Measurements from ENCODE around the gene WDR86. TPM values are rescaled to one million over a fixed set of nuclear protein-coding genes. Genes with fewer than 3 reads are reported as not detected.
A peak's percentile ranks its signal among the peaks of the same experiment; 100 is the strongest.

The WDR86 gene
- total and polyA plus RNA-seq, 7 experiments from 2014 or later = 0.24 to 9.7 (median 2.3) TPM; not detected in 3

DNA sequence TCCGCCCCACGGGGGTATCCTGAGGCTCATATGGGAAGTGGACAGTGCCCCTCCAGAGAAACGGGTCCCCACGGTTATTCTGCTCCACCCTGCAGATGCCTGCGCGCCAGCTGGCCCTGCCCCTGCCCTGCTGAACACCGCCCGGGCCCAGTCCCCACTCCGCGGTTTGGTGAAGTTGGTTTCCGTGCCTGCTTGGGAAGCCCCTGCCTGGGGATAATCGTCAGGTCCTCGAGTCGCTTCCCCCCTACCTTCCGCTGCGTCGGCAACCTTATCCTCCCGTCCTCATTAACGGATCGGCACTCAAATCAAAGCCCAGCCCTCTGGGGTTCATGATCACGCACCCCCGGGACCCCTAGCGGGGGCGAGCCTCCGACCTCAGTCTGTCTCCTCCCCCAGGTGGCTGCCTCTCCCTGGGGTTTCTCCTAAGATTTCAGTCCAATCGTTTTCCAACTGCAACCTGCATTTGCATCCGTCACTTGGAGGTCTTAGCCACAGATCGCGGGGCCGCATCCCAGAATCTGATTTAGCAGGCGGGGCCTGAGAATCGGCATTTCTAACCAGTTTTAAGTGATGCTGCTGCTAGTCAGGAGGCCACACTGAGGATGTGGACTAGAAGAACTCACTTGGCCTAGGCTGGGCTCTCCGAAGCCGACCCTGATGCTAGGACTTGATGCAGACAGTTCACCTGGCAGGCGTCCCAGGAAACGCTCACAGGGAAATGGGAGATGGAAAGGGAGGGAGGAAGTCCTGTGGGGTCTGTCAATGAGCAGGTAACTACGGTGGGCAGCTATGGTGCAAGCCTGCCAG is 27.6 kb downstream of the WDR86 start:
- POLR2A ChIA-PET = interaction anchor here (1.6 kb wide), 1 partner anchor 10 kb away, joined by 3 read pairs; no protein-coding TSS in a partner anchor
- H3K4me3 Mint-ChIP-seq = peak overlapping the region; percentile 73 to 90 (median 80)
- ATAC-seq = peak; percentile 74
- H3K27me3 Mint-ChIP-seq = peaks cover 4 to 29% (median 6%) of the 10 kb centered on the region in 5 donors
- peak overlapping the region in 8 of 9 donors; percentile 14 to 88 (median 63) for H3K27ac Mint-ChIP-seq
- H3K4me3 ChIP-seq (ENCODE audit: low read length) = peak overlapping the region; percentile 63
- H3K9me3 ChIP-seq (ENCODE audit: control insufficient read depth in 2 of 3, low read length in 3 of 3) = no peaks in the 10 kb centered on the region
- peaks cover 0 to 2% (median 0%) of the 10 kb centered on the region in 11 donors for H3K9me3 Mint-ChIP-seq
- H3K27ac ChIP-seq (ENCODE audit: low read depth, low read length) = peak overlapping the region; percentile 62
- DNase-seq = peak in 8 of 9 donors; percentile 27 to 57 (median 36)
- CTCF ChIA-PET = interaction anchor here (1.3 kb wide), 1 partner anchor 67 kb away, joined by 4 read pairs; no protein-coding TSS in a partner anchor
- peaks cover 0 to 16% (median 5%) of the 10 kb centered on the region in 5 donors for H3K36me3 Mint-ChIP-seq
- intact Hi-C loops (cut with micrococcal nuclease) = loop anchor here (5.0 kb wide), 2 partner anchors 65 to 250 kb away; no protein-coding TSS in a partner anchor
- peaks cover 6 to 14% (median 9%) of the 10 kb centered on the region in 7 donors for H3K4me1 Mint-ChIP-seq
- H3K27me3 ChIP-seq (ENCODE audit: control insufficient read depth in 2 of 2, insufficient read depth in 2 of 2, low read length in 2 of 2) = peaks cover 0 to 6% of the 10 kb centered on the region in 2 donors
- H3K4me1 ChIP-seq (ENCODE audit: control insufficient read depth in 2 of 2, insufficient read depth in 2 of 2, low read length in 2 of 2) = peaks cover 12 to 19% of the 10 kb centered on the region in 2 donors
- peaks cover 0 to 14% (median 0%) of the 10 kb centered on the region in 3 experiments for H3K36me3 ChIP-seq (ENCODE audit: control insufficient read depth in 2 of 3, insufficient read depth in 3 of 3, low read length in 3 of 3)

DNA sequence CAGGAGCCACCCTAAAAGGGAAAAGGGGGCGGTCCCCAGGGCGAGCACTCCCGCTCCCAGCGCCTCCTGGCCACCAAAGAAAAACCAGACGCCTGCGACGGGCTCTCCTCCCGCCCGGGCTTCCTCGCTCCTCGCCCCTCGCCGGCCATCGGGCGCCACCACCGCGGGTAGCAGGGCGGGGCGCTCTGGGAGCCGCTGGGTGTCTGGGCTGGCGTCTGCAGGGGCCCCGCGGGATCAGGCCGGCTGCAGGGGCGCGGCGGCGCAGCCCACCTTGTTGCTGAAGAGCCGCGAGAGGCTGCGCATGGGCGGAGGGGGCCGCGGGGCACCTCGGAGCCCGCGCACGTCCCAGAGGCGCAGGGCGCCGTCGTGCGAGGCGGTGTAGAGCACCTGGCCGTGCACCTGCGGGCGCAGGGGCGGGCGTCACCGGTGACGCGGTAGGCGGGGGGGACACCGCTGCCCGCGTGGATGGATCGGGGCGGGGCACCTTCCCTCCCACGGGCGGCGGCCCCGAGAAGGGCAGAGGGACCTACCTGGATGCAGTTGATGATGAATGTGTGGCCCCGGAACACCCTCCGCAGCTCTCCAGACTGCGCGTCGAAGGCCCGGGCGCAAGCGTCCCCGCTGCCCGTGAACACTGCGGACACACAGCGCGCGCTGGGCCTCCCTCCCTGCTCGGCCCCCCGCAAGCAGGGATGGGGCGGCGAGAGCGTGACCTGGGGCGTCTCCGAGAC is 28.3 kb downstream of the WDR86 start:
- peaks cover 0 to 6% of the 10 kb centered on the region in 2 donors for H3K27me3 ChIP-seq (ENCODE audit: control insufficient read depth in 2 of 2, insufficient read depth in 2 of 2, low read length in 2 of 2)
- peak in 8 of 9 donors; percentile 39 to 72 (median 54) for DNase-seq
- Mint-ChIP-seq H3K4me1 (peaks cover 6 to 14% (median 9%) of the 10 kb centered on the region in 7 donors), H3K9me3 (peaks cover 0 to 2% (median 0%) of the 10 kb centered on the region in 11 donors), H3K27me3 (peaks cover 4 to 29% (median 6%) of the 10 kb centered on the region in 5 donors), H3K27ac (peak overlapping the region in 2 of 9 donors; percentile 36 to 80), H3K36me3 (peaks cover 0 to 22% (median 5%) of the 10 kb centered on the region in 5 donors), H3K4me3 (peak overlapping the region in 9 of 10 donors; percentile 16 to 90 (median 77))
- peaks cover 12 to 19% of the 10 kb centered on the region in 2 donors for H3K4me1 ChIP-seq (ENCODE audit: control insufficient read depth in 2 of 2, insufficient read depth in 2 of 2, low read length in 2 of 2)
- no peaks in the 10 kb centered on the region for H3K9me3 ChIP-seq (ENCODE audit: control insufficient read depth in 2 of 3, low read length in 3 of 3)
- ChIA-PET POLR2A (interaction anchor here (1.6 kb wide), 1 partner anchor 11 kb away, joined by 3 read pairs; no protein-coding TSS in a partner anchor), CTCF (interaction anchor here (0.6 to 1.0 kb wide), 2 partner anchors 67 to 168 kb away, joined by 3 read pairs; no protein-coding TSS in a partner anchor)
- H3K36me3 ChIP-seq (ENCODE audit: control insufficient read depth in 2 of 3, insufficient read depth in 3 of 3, low read length in 3 of 3) = peaks cover 0 to 22% (median 0%) of the 10 kb centered on the region in 3 experiments
- H3K27ac ChIP-seq (ENCODE audit: low read depth, low read length) = peak overlapping the region; percentile 62
- intact Hi-C loops (cut with micrococcal nuclease) = loop anchor here (2.0 to 5.0 kb wide), 3 partner anchors 49 to 251 kb away; no protein-coding TSS in a partner anchor
- peak overlapping the region; percentile 63 for H3K4me3 ChIP-seq (ENCODE audit: low read length)
- peak; percentile 86 for ATAC-seq

- Mint-ChIP-seq H3K9me3 (peaks cover 0 to 2% (median 0%) of the 10 kb centered on the region in 11 donors), H3K27ac (peak overlapping the region in 7 of 9 donors; percentile 4 to 90 (median 43)), H3K4me1 (peaks cover 6 to 14% (median 9%) of the 10 kb centered on the region in 7 donors), H3K4me3 (peak overlapping the region; percentile 35 to 90 (median 65)), H3K36me3 (peaks cover 0 to 27% (median 5%) of the 10 kb centered on the region in 5 donors), H3K27me3 (peaks cover 4 to 29% (median 6%) of the 10 kb centered on the region in 5 donors)
- H3K36me3 ChIP-seq (ENCODE audit: control insufficient read depth in 2 of 3, insufficient read depth in 3 of 3, low read length in 3 of 3) = peaks cover 0 to 27% (median 0%) of the 10 kb centered on the region in 3 experiments
- H3K27ac ChIP-seq (ENCODE audit: low read depth, low read length) = peak overlapping the region; percentile 55
- DNase-seq (peak in 3 of 9 donors; percentile 10 to 23 (median 13)), ATAC-seq (no peak)
- intact Hi-C loops (cut with micrococcal nuclease) = loop anchor here (2.0 to 5.0 kb wide), 3 partner anchors 50 to 251 kb away; no protein-coding TSS in a partner anchor
- CTCF ChIA-PET = interaction anchor here (0.6 to 1.0 kb wide), 2 partner anchors 67 to 167 kb away, joined by 3 read pairs; no protein-coding TSS in a partner anchor
- POLR2A ChIA-PET = interaction anchor here (0.9 kb wide), 1 partner anchor 67 kb away, joined by 3 read pairs; no protein-coding TSS in a partner anchor
- H3K4me3 ChIP-seq (ENCODE audit: low read length) = peak overlapping the region; percentile 63
- H3K9me3 ChIP-seq (ENCODE audit: control insufficient read depth in 2 of 3, low read length in 3 of 3) = no peaks in the 10 kb centered on the region
- H3K4me1 ChIP-seq (ENCODE audit: control insufficient read depth in 2 of 2, insufficient read depth in 2 of 2, low read length in 2 of 2) = peaks cover 12 to 19% of the 10 kb centered on the region in 2 donors
- peaks cover 0 to 6% of the 10 kb centered on the region in 2 donors for H3K27me3 ChIP-seq (ENCODE audit: control insufficient read depth in 2 of 2, insufficient read depth in 2 of 2, low read length in 2 of 2)
Observed at GRCh38 chr7:151381098-151381347, 28.8 kb downstream of the WDR86 start.

DNA sequence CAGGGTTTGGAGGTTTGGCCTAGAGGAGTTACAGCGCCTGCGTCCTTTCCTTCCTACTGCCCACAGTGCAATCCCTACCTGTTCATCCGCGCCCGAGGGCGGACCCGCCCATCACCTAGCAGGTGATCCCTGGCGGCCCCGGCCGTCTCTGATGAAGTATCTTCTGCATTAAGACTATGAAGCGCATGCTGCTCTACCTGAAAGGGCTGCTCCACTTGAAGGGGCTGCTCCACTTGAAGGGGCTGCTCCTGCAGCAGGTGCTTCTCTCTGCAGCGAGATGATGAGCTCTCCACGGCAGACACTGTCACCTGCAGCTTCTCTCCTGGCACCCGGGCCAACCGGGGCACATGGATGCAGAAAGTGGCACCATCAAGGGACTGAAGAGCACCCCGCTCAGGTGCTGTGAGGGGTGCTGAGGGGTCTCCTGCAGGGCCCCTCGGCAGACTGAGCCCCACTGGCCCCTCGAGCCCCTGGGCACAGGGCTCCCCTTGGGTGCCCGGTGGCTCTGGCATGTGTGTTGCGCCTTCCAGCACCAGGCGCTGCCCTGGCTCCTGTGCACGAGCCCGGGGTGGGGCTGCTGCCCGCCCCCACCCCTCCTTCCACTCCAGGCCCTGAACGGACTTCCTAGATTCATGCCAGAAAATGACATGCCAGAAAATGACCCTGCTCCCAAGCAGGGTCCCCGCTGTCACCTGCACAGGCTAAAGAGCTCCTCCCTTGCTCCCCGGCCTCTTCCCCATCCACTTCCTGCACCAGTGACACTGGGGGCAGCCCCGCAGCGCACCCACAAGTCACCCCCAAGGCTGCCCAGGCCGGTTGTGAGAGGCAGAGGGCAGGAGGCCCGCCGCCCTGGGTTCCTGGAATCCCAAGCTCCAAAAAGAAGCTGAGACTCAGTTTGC is 29.4 kb downstream of the WDR86 start:
- Histone ChIP-seq H3K9me3 (ENCODE audit: control insufficient read depth in 2 of 3, low read length in 3 of 3) (no peaks in the 10 kb centered on the region), H3K27ac (ENCODE audit: low read depth, low read length) (peak overlapping the region; percentile 55), H3K27me3 (ENCODE audit: control insufficient read depth in 2 of 2, insufficient read depth in 2 of 2, low read length in 2 of 2) (peaks cover 0 to 6% of the 10 kb centered on the region in 2 donors), H3K4me3 (ENCODE audit: low read length) (peak overlapping the region; percentile 63), H3K36me3 (ENCODE audit: control insufficient read depth in 2 of 3, insufficient read depth in 3 of 3, low read length in 3 of 3) (peaks cover 0 to 31% (median 0%) of the 10 kb centered on the region in 3 experiments), H3K4me1 (ENCODE audit: control insufficient read depth in 2 of 2, insufficient read depth in 2 of 2, low read length in 2 of 2) (peaks cover 12 to 19% of the 10 kb centered on the region in 2 donors)
- H3K4me1 Mint-ChIP-seq = peaks cover 6 to 14% (median 9%) of the 10 kb centered on the region in 7 donors
- no peak for DNase-seq
- ChIA-PET CTCF (interaction anchor here (1.0 kb wide), 1 partner anchor 68 kb away, joined by 3 read pairs; no protein-coding TSS in a partner anchor), POLR2A (interaction anchor here (0.9 kb wide), 1 partner anchor 68 kb away, joined by 3 read pairs; no protein-coding TSS in a partner anchor)
- H3K27me3 Mint-ChIP-seq = peaks cover 4 to 29% (median 6%) of the 10 kb centered on the region in 5 donors
- peaks cover 0 to 32% (median 5%) of the 10 kb centered on the region in 5 donors for H3K36me3 Mint-ChIP-seq
- peaks cover 0 to 2% (median 0%) of the 10 kb centered on the region in 11 donors for H3K9me3 Mint-ChIP-seq
- no peak for ATAC-seq
- H3K27ac Mint-ChIP-seq = peak overlapping the region in 7 of 9 donors; percentile 43 to 90 (median 53)
- intact Hi-C loops (cut with micrococcal nuclease) = loop anchor here (2.0 to 5.0 kb wide), 3 partner anchors 50 to 252 kb away; no protein-coding TSS in a partner anchor
- peak overlapping the region; percentile 35 to 90 (median 65) for H3K4me3 Mint-ChIP-seq

GRCh38 chr7:151379534-151380198 is 30.2 kb downstream of the WDR86 start:
- H3K4me1 Mint-ChIP-seq = peaks cover 6 to 14% (median 9%) of the 10 kb centered on the region in 7 donors
- H3K4me3 Mint-ChIP-seq = peak overlapping the region in 5 of 10 donors; percentile 17 to 90 (median 27)
- H3K36me3 ChIP-seq (ENCODE audit: control insufficient read depth in 2 of 3, insufficient read depth in 3 of 3, low read length in 3 of 3) = peaks cover 0 to 36% (median 0%) of the 10 kb centered on the region in 3 experiments
- peak overlapping the region in 7 of 9 donors; percentile 21 to 58 (median 30) for H3K27ac Mint-ChIP-seq
- no peak for ATAC-seq
- no peak overlapping the region for H3K27ac ChIP-seq (ENCODE audit: low read depth, low read length)
- peaks cover 0 to 6% of the 10 kb centered on the region in 2 donors for H3K27me3 ChIP-seq (ENCODE audit: control insufficient read depth in 2 of 2, insufficient read depth in 2 of 2, low read length in 2 of 2)
- peaks cover 0 to 2% (median 0%) of the 10 kb centered on the region in 11 donors for H3K9me3 Mint-ChIP-seq
- H3K4me1 ChIP-seq (ENCODE audit: control insufficient read depth in 2 of 2, insufficient read depth in 2 of 2, low read length in 2 of 2) = peaks cover 12 to 19% of the 10 kb centered on the region in 2 donors
- POLR2A ChIA-PET = no interaction called here
- CTCF ChIA-PET = no interaction called here
- peaks cover 2 to 29% (median 5%) of the 10 kb centered on the region in 5 donors for H3K27me3 Mint-ChIP-seq
- no peaks in the 10 kb centered on the region for H3K9me3 ChIP-seq (ENCODE audit: control insufficient read depth in 2 of 3, low read length in 3 of 3)
- intact Hi-C loops (cut with micrococcal nuclease) = loop anchor here (2.0 to 5.0 kb wide), 3 partner anchors 51 to 253 kb away; no protein-coding TSS in a partner anchor
- DNase-seq = no peak
- H3K36me3 Mint-ChIP-seq = peaks cover 0 to 30% (median 5%) of the 10 kb centered on the region in 5 donors
- H3K4me3 ChIP-seq (ENCODE audit: low read length) = no peak overlapping the region

Data from naive thymus-derived CD4-positive, alpha-beta T cell (primary cell).